Breast epithelium (tissue), 3 donors: ENCODE data around the gene ITGB8.

ENCODE experiments used
- CTCF ChIP-seq, 3 donors: fragments of 450-650 bp; IDR thresholded peaks; one replicate each; pipeline ENCODE4 v1.5.1; 2016 to 2017; ENCODE audit warnings: antibody characterized with exemption in 3 of 3, mild to moderate bottlenecking in 3 of 3, moderate library complexity in 3 of 3
- POLR2A ChIP-seq: fragments of 450-650 bp; IDR thresholded peaks from one replicate; pipeline ENCODE4 v1.6.1; 2016; ENCODE audit warnings: antibody characterized with exemption, mild to moderate bottlenecking, moderate library complexity
- POLR2AphosphoS5 ChIP-seq, 3 donors: sonication (generic); formaldehyde crosslinking; IDR thresholded peaks; one replicate each; pipeline ENCODE4 v1.6.1; 2017; ENCODE audit warnings: antibody characterized with exemption in 3 of 3

GRCh38 chr7:20417260-20417659 is 86.6 kb downstream of the ITGB8 start:
- TF ChIP-seq POLR2AphosphoS5 (IDR thresholded peaks at IDR 0.05) = no peak
- no peak for TF ChIP-seq CTCF (IDR thresholded peaks at IDR 0.05)
- no peak for TF ChIP-seq POLR2A
